ENCODE results near the gene KRI1.
"Not testable (repeated sequence)": the region's sequence is repeated elsewhere in the genome, so short reads cannot be mapped to it uniquely, and the experiment has no call there.

The KRI1 gene

DNA sequence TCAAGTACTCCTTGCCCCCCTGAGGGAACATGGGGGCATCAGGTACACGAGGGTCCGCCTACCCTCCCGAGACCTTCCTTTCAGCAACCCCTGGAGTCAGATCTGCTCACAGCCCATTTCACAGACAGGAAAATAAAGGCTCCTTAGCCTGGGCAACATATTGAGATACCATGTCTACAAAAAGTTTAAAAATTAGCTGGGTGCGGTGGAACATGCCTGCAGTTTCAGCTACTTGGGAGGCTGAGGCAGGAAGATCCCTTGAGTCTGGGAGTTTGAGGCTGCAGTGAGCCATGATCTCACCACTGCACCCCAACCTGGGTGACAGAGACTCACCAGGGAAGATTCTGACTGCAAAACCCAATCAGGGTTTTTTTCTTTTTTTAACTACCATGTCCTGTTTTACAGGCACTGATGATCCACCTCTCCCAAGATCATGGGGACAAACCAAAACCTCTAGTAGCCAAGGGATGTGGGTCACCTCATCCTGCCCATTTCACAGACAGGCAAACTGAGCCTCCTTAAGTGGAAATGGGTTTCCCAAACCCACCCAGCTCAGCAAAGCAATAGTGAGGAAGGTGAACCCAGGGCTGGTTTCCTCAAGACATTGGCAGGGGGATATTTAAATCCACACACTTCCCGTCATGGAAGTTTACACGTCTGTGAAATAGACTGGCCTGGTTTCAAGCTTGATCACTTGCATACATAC, 9.4 kb upstream of the KRI1 start:
- DNase-seq (ENCODE audit: low read depth in 2 of 2, low spot score in 1 of 2): no peak

DNA sequence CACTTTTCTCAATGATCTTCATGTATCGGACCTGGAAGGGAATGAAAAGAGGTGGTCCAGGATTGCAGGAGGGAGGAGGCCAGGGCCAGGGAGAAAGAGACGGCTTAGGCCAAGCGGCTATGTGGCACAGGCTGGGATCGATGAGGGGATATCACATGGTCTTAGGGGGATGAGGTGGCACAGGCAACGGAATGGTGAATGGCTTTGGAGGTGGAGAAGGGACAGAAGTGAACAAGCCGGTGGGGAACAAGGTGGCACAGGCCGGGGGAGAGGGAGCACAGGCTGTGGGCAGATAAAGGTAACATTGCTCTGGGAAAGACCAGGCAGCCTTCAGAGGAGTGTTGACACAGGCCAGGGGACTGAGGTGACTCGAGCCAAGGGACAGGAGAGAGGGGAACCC, 8.7 kb upstream of the KRI1 start:
- DNase-seq (ENCODE audit: low read depth in 2 of 2, low spot score in 1 of 2): no peak

GRCh38 chr19:10573793-10574192, 8.0 kb upstream of the KRI1 start:
- DNase-seq (ENCODE audit: low read depth in 2 of 2, low spot score in 1 of 2): not testable (repeated sequence)

GRCh38 chr19:10568826-10569651, 3.2 kb upstream of the KRI1 start, which contains the start of gene CDKN2D:
CDKN2D (minus strand) TSS chr19:10568979; CDS start chr19:10568653, 326 bp downstream.
- DNase-seq (ENCODE audit: low read depth in 2 of 2, low spot score in 1 of 2): peak; percentile 98 to 99

DNA sequence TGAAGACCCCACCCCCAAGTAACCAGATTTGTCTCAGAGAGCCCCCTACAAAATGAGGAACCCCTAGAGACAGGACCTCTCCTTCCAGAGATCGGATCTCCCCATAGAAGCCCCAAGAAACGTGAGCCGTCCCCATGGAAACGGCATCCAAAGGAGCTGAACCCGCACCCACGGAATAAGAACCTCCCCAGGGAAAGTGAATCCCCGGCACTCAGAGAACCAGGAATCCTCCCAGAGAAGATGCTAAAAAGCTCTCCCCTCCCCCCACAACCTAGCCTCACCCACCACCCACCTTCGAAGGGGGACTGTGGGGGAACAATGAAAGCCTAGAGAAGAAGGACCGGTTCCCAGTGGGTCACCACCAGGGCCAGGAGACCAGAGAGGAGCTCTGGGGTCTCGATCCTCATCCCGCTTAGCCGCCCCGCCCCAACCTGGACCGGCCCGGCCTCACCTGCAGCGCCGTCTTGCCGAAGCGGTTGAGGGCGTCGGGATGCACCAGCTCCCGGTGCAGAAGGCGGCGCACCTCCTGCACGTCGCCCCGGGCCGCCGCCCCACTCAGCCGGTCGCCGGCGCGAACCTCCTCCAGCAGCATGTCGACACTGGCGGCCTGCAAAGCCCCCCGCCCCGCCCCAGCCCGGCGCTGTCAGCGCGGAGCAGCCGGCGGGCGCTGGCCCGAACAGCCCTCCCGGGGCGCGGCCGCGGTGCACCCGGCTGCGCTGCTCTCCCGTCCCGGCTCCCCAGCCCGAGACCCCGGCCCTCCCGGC, 2.4 kb upstream of the KRI1 start:
- peak in 1 of 2 donors; percentile 20 for DNase-seq (ENCODE audit: low read depth in 2 of 2, low spot score in 1 of 2)

- no peak for DNase-seq (ENCODE audit: low read depth in 2 of 2, low spot score in 1 of 2)
Observed at GRCh38 chr19:10567656-10568055, 1.8 kb upstream of the KRI1 start.

- DNase-seq (ENCODE audit: low read depth in 2 of 2, low spot score in 1 of 2): peak; percentile 22 to 43
Observed at GRCh38 chr19:10566658-10567410, 1.0 kb upstream of the KRI1 start.

DNA sequence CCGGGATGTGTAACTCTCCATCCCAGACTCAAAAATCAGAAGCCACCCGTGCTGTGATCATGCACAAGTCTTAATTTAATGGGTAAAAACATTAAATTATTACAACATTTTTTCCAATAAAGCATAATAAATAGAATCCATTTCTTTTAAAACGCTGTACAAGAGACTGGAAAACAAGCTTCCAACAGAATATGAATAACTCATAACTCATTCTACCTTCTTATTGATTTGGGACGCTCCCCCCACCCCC, 523 bp upstream of the KRI1 start:
- no peak for DNase-seq (ENCODE audit: low read depth in 2 of 2, low spot score in 1 of 2)

- peak in 1 of 2 donors; percentile 28 for DNase-seq (ENCODE audit: low read depth in 2 of 2, low spot score in 1 of 2)
Observed at GRCh38 chr19:10565028-10565566, 713 bp downstream of the KRI1 start.

GRCh38 chr19:10562609-10563008, 3.2 kb downstream of the KRI1 start:
- no peak for DNase-seq (ENCODE audit: low read depth in 2 of 2, low spot score in 1 of 2)

- DNase-seq (ENCODE audit: low read depth in 2 of 2, low spot score in 1 of 2): no peak
Observed at GRCh38 chr19:10560154-10560553, 5.7 kb downstream of the KRI1 start.

DNA sequence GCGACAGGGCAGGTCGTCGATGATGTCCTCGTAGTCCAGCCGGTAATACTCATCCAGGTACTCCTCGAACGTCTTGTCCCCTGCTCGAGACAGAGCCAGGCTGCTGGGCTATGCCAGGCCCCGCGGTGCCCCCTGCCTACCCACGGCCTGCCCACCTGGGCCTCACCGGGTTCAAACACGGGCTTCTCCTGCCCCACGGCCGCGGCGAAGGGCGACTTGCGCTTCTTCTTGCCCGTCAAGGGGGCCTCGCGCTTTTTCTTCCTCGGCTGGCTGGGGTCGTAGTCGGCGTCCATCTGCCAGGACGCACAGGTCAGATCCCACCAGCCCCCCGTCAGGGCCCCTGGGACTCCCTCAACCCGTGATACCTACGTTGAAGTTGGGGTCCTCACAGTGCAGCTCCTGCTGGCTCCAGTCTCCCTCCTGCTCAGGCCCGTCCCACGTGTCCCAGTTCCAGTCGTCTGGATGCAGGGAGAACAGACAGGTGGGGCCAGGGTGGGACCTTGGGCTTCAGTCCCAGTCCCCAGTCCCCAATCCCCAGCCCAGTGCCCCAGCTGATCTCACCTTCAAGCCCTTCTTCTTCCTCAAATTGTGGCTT, 8.1 kb downstream of the KRI1 start:
- no peak for DNase-seq (ENCODE audit: low read depth in 2 of 2, low spot score in 1 of 2)

GRCh38 chr19:10555610-10555973, 10.2 kb downstream of the KRI1 start:
- no peak for DNase-seq (ENCODE audit: low read depth in 2 of 2, low spot score in 1 of 2)

- DNase-seq (ENCODE audit: low read depth in 2 of 2, low spot score in 1 of 2): no peak
Observed at GRCh38 chr19:10554760-10555609, 10.8 kb downstream of the KRI1 start.

DNA sequence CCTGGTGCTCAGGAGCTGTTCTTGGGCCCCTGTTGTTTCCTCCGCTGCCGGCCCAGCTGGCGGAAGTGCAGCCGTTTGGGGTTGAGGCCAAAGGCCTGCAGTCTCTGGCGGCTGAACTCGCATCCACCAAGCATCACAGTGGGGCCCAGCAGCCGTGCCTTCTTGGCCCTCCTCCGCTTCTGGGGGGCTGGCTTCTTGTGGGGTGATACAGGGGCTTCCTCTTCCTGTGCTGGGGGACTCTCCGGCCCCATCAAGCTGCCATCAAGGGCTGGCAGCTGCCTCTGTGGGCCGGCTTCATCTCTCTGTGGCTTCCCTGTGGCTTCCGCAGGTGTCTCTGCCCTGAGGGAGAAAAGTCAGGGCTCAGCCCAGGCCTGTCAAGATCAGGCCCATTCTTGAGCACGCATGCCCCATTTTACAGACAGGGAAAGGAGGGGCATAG, 11.8 kb downstream of the KRI1 start:
- peak in 1 of 2 donors; percentile 34 for DNase-seq (ENCODE audit: low read depth in 2 of 2, low spot score in 1 of 2)

DNA sequence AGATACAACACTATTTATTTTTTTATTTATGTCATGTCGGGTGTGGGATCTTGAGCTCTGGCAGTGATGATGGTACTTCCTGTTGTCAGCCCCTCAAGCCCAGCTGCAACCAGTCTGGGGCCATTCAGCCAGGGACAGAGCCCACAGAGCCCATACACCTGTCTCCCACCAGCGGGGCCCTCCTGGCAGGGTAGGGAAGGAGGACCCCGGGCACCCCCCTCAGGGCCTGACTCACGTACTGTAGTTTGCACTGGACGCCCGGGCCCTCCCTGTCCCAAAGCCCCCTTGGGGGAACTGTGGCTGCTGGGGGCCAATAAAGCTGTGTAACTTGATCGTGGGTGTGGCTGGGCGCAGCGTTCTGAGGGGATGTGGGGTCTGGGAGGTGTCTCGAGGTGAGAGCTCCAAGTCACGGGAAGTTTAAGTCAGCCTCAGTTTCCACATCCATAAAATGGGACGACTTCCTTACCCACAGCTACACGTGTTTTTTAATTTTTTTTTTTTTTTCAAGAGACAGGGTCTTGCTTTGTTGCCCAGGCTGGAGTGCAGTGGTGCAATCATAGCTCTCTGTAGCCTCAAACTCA, 12.6 kb downstream of the KRI1 start:
- DNase-seq (ENCODE audit: low read depth in 2 of 2, low spot score in 1 of 2): no peak

DNA sequence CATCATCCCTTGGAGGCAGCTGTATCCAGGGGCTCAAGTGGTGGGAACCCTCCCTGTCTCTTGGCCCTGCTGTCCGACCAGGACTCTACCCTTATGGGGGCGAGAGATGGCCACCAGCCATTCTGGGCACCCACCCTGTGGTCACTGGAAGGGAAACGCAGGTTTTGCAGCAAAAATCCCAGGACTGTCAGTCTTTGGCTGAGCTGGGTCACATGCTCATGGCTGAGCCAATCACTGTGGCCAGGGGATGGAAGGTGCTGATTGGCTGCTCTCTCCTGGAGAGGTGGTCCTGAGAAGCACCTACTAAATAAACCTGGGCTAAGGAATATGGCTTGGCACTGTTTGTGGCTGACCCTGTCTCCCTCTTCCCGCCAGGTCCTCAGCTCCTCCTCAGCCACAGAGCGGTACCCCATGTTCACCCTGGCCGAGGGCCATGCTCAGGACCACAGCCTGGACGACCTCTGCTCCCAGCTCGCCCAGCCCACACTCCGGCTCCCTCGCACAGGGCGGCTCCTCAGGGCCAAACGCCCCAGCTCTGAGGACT, 13.2 kb downstream of the KRI1 start:
- DNase-seq (ENCODE audit: low read depth in 2 of 2, low spot score in 1 of 2): no peak

DNA sequence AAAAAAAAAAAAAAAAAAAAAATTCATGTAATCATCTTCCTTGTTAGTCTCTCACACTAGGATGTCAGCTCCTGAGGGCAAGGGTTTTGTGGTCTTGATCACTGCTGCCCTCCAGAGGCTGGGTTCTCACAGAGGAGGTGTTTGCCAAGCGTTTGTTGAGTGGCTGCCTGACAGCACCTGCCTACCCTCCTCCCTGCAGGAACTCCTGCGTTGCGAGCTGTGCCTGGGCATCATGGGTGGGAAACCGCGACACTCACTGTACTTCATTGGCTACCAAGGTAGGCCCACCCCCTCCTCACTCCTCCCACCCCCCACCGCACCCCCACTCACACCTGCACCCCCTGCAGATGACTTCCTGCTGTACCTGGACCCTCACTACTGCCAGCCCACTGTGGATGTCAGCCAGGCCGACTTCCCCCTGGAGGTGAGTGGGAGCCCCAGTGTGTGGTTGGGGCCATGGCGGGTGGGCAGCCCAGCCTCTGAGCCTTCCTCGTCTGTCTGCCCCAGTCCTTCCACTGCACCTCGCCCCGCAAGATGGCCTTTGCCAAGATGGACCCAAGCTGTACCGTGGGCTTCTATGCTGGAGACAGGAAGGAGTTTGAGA, 14.0 kb downstream of the KRI1 start:
- no peak for DNase-seq (ENCODE audit: low read depth in 2 of 2, low spot score in 1 of 2)

DNA sequence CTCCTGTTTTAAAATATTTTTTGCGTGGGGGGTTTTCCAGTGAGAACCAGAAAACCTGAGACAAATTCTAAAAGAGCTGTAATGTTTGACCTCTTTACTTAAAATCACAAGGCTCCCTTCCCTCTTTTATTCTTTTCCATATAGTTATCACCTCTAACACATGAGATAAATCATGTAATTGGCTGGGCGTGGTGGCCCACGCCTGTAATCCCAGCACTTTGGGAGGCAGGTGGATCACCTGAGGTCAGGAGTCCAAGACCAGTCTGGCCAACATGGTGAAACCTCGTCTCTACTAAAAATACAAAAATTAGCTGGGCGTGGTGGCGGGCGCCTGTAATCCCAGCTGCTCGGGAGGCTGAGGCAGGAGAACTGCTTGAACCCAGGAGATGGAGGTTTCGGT, 14.8 kb downstream of the KRI1 start:
- not testable (repeated sequence) for DNase-seq (ENCODE audit: low read depth in 2 of 2, low spot score in 1 of 2)
